Measurements from ENCODE around the gene RFC4.

The RFC4 gene

GRCh38 chr3:186750316-186750715, 56.0 kb downstream of the RFC4 start:
- DNase-seq (ENCODE audit: low spot score), result no peak

- DNase-seq (ENCODE audit: low spot score), result no peak
Observed at GRCh38 chr3:186746008-186746407, 60.3 kb downstream of the RFC4 start.

GRCh38 chr3:186743666-186744065, 62.6 kb downstream of the RFC4 start:
- DNase-seq (ENCODE audit: low spot score), result no peak

GRCh38 chr3:186742618-186743380, 63.5 kb downstream of the RFC4 start:
- DNase-seq (ENCODE audit: low spot score), result no peak
